HepG2 (cell line): ENCODE data around the gene AMER3. TPM values are rescaled to one million over a fixed set of nuclear protein-coding genes. Genes with fewer than 3 reads are reported as not detected.

Source experiments
- ATAC-seq: fragments of 200-7000 bp; cut with Tn5 transposase; 3 replicates; pipeline ENCODE4 v1.9.1; 2020; ENCODE audit warnings: mild to moderate bottlenecking, moderate library complexity
- BruUV-seq: library from RNA; stranded (reverse); fragments of 400-500 nt; replicated peaks from 2 replicates; lab custom pipeline; 2021; lab: Mats Ljungman, UMichigan
- CTCF ChIA-PET: fragments of 300-600 bp; formaldehyde crosslinking; extraction: SDS; loops from one replicate; lab custom pipeline; 2021; ENCODE audit warnings: low total read pairs, inconsistent platforms, low intra/inter-chr PET ratio; lab: Yijun Ruan, JAX
- POLR2A ChIA-PET: fragments of 350-600 bp; sonication (Branson Sonifier 250); formaldehyde crosslinking; loops from one replicate; lab custom pipeline; 2020; ENCODE audit warnings: antibody characterized with exemption, inconsistent platforms; lab: Yijun Ruan, JAX
- DNase-seq: peaks from one replicate; pipeline ENCODE4 v3.0.0-alpha.2; 2015; ENCODE audit warnings: low spot score
- FAIRE-seq: peaks from 3 replicates; lab custom pipeline; 2011; peaks lifted over from hg19 to GRCh38; lab: Jason Lieb, UNC
- H2AFZ ChIP-seq: one replicate; pipeline ENCODE4 v1.6.1; 2011; ENCODE audit warnings: low read length, inconsistent platforms
- H3K27ac ChIP-seq: fragments of 300-600 bp; 3 replicates; pipeline ENCODE4 v1.8.0; 2011; ENCODE audit warnings: mixed run types, mild to moderate bottlenecking, mixed read lengths, low read length, inconsistent platforms; ENCODE audit not compliant: insufficient read depth; ENCODE audit errors: extremely low read length
- H3K27me3 ChIP-seq, 2 experiments: fragments of 200-600 bp in 1 of 2; 2 replicates in 1 of 2; 3 replicates in 1 of 2; pipeline versions ENCODE4 v1.6.0 to v1.8.0; 2011; ENCODE audit warnings: low read length in 2 of 2, mild to moderate bottlenecking in 2 of 2, moderate library complexity in 2 of 2, inconsistent platforms in 1 of 2; ENCODE audit not compliant: insufficient read depth in 2 of 2, control insufficient read depth in 1 of 2
- H3K36me3 ChIP-seq, 2 experiments: fragments of 200-600 bp in 1 of 2; replicated peaks in 1 of 2; 2 replicates in 1 of 2; 3 replicates in 1 of 2; pipeline versions ENCODE4 v1.5.1 to v1.8.0; 2011; ENCODE audit warnings: low read length in 2 of 2, inconsistent platforms in 1 of 2; ENCODE audit not compliant: insufficient read depth in 2 of 2, control insufficient read depth in 1 of 2
- H3K4me1 ChIP-seq: 2 replicates; pipeline ENCODE4 v1.5.1; 2012; ENCODE audit warnings: low read length, inconsistent platforms; ENCODE audit not compliant: insufficient read depth
- H3K4me2 ChIP-seq: 2 replicates; pipeline ENCODE4 v1.6.0; 2011; ENCODE audit warnings: low read depth, low read length, inconsistent platforms
- H3K4me3 ChIP-seq, 3 experiments: fragments of 200-600 bp in 1 of 3; sonication (generic), shearing (Covaris generic) in 1 of 3; replicated peaks in 1 of 3; 2 replicates each; pipeline ENCODE4 v1.5.1; 2011 to 2016; ENCODE audit warnings: low read length in 3 of 3, inconsistent platforms in 2 of 3, low read depth in 2 of 3, mild to moderate bottlenecking in 2 of 3, control low read depth in 1 of 3, mixed read lengths in 1 of 3; ENCODE audit not compliant: insufficient read depth in 1 of 3
- H3K79me2 ChIP-seq: one replicate; pipeline ENCODE4 v1.6.1; 2011; ENCODE audit warnings: low read length, inconsistent platforms; ENCODE audit not compliant: insufficient read depth
- H3K9ac ChIP-seq: 2 replicates; pipeline ENCODE4 v1.6.0; 2011; ENCODE audit warnings: mild to moderate bottlenecking, low read depth, low read length, inconsistent platforms; ENCODE audit not compliant: insufficient read depth
- H3K9me3 ChIP-seq: 2 replicates; pipeline ENCODE4 v1.5.1; 2012; ENCODE audit warnings: mild to moderate bottlenecking, low read length
- H4K20me1 ChIP-seq: 2 replicates; pipeline ENCODE4 v1.6.0; 2011; ENCODE audit warnings: inconsistent platforms, mild to moderate bottlenecking, low read length, moderate library complexity; ENCODE audit not compliant: insufficient read depth
- POLR2AphosphoS5 ChIP-seq: IDR thresholded peaks from 2 replicates; pipeline ENCODE4 v1.6.1; 2012; ENCODE audit warnings: low read depth, low read length
- ZBTB1 ChIP-seq: sonication (generic); formaldehyde crosslinking; IDR thresholded peaks from 2 replicates; pipeline ENCODE4 v1.4.0; 2020; ENCODE audit warnings: missing genetic modification reagents, borderline replicate concordance
- ZFX ChIP-seq: sonication (generic); formaldehyde crosslinking; IDR thresholded peaks from 2 replicates; pipeline ENCODE4 v1.4.0; 2020; ENCODE audit warnings: mild to moderate bottlenecking, low read depth, missing genetic modification reagents, moderate library complexity
- ZNF224 ChIP-seq: sonication (generic); formaldehyde crosslinking; IDR thresholded peaks from 2 replicates; pipeline ENCODE4 v1.5.0; 2020; ENCODE audit warnings: mild to moderate bottlenecking, missing genetic modification reagents
- ZNF839 ChIP-seq: sonication (generic); formaldehyde crosslinking; IDR thresholded peaks from 2 replicates; pipeline ENCODE4 v1.4.0; 2020; ENCODE audit warnings: missing genetic modification reagents, mild to moderate bottlenecking, borderline replicate concordance
- WGBS: methylation state at CpG from one replicate; pipeline ENCODE4 v1.1.6; 2017; ENCODE audit warnings: low lambda C conversion rate; 5-methylcytosine and 5-hydroxymethylcytosine counted together
- in situ Hi-C: cut with HindIII; loops from 2 replicates; pipeline ENCODE4 v1.10.0; 2017; ENCODE audit warnings: low pct_unique_long_range_greater_than_20kb; ENCODE audit not compliant: extremely low pct_ligation_motif_present
- intact Hi-C: fragments of 100-400 bp; cut with micrococcal nuclease; formaldehyde crosslinking; loops from one replicate; pipeline ENCODE4 v1.10.0; 2022; ENCODE audit not compliant: unreplicated experiment
- polyA plus RNA-seq, 8 experiments: library from polyadenylated mRNA; depleted of rRNA in 3 of 8; stranded (reverse) in 7 of 8; unstranded in 1 of 8; fragments of >200 nt; fragmentation: Illumina TruSeq in 4 of 8; extraction: Trizol in 4 of 8; gene quantifications; 2 replicates each; pipeline versions ENCODE4 v1.2.1 to v1.2.3, GENCODE V29; 2011 to 2016; ENCODE audit warnings: low read depth in 4 of 8, missing spikeins in 1 of 8, mixed read lengths in 1 of 8; ENCODE audit not compliant: insufficient read depth in 1 of 8
- total RNA-seq, 5 experiments: library from RNA; depleted of rRNA; stranded (reverse); fragments of >200 nt; fragmentation: Illumina TruSeq; extraction: Trizol; gene quantifications; 2 replicates each; pipeline ENCODE4 v1.2.3, GENCODE V29; 2016; ENCODE audit warnings: low read depth in 1 of 5
- TF ChIP-seq, protein P1 (sequence below): sonication (generic); formaldehyde crosslinking; IDR thresholded peaks from 2 replicates; pipeline ENCODE4 v1.4.0; 2020; ENCODE audit warnings: missing genetic modification reagents
- TF ChIP-seq, protein P2 (sequence below): IDR thresholded peaks from 2 replicates; pipeline ENCODE4 v1.6.1; 2016; ENCODE audit warnings: low read depth, borderline replicate concordance
- TF ChIP-seq, protein P3 (sequence below): sonication (generic); formaldehyde crosslinking; IDR thresholded peaks from 2 replicates; pipeline ENCODE4 v1.9.0; 2022; ENCODE audit warnings: low read depth, missing genetic modification reagents
- TF ChIP-seq, protein P4 (sequence below): sonication (generic); formaldehyde crosslinking; IDR thresholded peaks from 2 replicates; pipeline ENCODE4 v1.4.0; 2020; ENCODE audit warnings: missing genetic modification reagents, borderline replicate concordance
- TF ChIP-seq, protein P5 (sequence below): sonication (generic); formaldehyde crosslinking; IDR thresholded peaks from 2 replicates; pipeline ENCODE4 v1.4.0; 2020; ENCODE audit warnings: missing genetic modification reagents, borderline replicate concordance
- TF ChIP-seq, protein P6 (sequence below), 2 experiments: sonication (generic) in 1 of 2; formaldehyde crosslinking in 1 of 2; IDR thresholded peaks; 2 replicates each; pipeline versions ENCODE4 v1.4.0 to v1.6.1; 2018 to 2020; ENCODE audit warnings: missing genetic modification reagents in 2 of 2, borderline replicate concordance in 1 of 2, low read depth in 1 of 2, mild to moderate bottlenecking in 1 of 2, missing biosample characterization in 1 of 2

Gene AMER3
- total and polyA plus RNA-seq, 2 of the 13 experiments (the other 11 are each of a cell fraction or from before 2014, with no cell fraction given) = not detected

DNA sequence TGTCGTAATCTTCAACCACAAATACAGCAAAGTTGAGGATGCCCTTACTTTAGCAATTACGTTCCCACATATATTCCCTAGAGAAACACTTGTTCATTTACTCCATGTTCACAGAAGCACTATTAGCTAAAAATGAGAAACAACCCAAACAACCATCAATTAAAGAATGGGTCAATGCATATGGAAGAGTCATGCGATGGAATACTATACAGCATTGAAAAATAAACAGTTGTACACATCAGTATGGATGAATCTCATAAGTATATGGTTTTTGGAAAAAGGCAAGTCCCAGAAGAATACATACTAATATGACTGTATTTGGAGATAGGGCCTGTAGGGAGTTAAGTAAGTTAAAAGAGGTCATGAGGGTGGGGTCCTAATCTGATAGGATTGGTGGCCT lies 20.1 kb upstream of the AMER3 start:
- H4K20me1 ChIP-seq = no peaks in the 10 kb centered on the region
- in situ Hi-C loops = no loop called here
- ATAC-seq (no peak), DNase-seq (no peak), FAIRE-seq (no peak)
- H2AFZ ChIP-seq = no peak overlapping the region
- no peak overlapping the region for H3K4me2 ChIP-seq
- H3K9me3 ChIP-seq = no peaks in the 10 kb centered on the region
- no peak overlapping the region for H3K27ac ChIP-seq
- no peaks in the 10 kb centered on the region for H3K36me3 ChIP-seq
- H3K79me2 ChIP-seq = no peaks in the 10 kb centered on the region
- 44% methylated on average over 3 of the region's 3 CpGs for WGBS
- H3K4me1 ChIP-seq = no peaks in the 10 kb centered on the region
- ChIA-PET POLR2A (no interaction called here), CTCF (no interaction called here)
- H3K4me3 ChIP-seq = no peak overlapping the region
- no peak overlapping the region for H3K9ac ChIP-seq
- intact Hi-C loops = no loop called here
- no TSS peak for BruUV-seq
- peaks cover 0 to 12% of the 10 kb centered on the region in 2 experiments; a peak in 2 of 5 replicates for H3K27me3 ChIP-seq
- TF ChIP-seq, protein P1, sequence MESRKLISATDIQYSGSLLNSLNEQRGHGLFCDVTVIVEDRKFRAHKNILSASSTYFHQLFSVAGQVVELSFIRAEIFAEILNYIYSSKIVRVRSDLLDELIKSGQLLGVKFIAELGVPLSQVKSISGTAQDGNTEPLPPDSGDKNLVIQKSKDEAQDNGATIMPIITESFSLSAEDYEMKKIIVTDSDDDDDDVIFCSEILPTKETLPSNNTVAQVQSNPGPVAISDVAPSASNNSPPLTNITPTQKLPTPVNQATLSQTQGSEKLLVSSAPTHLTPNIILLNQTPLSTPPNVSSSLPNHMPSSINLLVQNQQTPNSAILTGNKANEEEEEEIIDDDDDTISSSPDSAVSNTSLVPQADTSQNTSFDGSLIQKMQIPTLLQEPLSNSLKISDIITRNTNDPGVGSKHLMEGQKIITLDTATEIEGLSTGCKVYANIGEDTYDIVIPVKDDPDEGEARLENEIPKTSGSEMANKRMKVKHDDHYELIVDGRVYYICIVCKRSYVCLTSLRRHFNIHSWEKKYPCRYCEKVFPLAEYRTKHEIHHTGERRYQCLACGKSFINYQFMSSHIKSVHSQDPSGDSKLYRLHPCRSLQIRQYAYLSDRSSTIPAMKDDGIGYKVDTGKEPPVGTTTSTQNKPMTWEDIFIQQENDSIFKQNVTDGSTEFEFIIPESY = no peak
- TF ChIP-seq, protein P2, sequence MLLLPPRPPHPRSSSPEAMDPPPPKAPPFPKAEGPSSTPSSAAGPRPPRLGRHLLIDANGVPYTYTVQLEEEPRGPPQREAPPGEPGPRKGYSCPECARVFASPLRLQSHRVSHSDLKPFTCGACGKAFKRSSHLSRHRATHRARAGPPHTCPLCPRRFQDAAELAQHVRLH (CRISPR knock-in tag) = no peak
- TF ChIP-seq, protein P3, sequence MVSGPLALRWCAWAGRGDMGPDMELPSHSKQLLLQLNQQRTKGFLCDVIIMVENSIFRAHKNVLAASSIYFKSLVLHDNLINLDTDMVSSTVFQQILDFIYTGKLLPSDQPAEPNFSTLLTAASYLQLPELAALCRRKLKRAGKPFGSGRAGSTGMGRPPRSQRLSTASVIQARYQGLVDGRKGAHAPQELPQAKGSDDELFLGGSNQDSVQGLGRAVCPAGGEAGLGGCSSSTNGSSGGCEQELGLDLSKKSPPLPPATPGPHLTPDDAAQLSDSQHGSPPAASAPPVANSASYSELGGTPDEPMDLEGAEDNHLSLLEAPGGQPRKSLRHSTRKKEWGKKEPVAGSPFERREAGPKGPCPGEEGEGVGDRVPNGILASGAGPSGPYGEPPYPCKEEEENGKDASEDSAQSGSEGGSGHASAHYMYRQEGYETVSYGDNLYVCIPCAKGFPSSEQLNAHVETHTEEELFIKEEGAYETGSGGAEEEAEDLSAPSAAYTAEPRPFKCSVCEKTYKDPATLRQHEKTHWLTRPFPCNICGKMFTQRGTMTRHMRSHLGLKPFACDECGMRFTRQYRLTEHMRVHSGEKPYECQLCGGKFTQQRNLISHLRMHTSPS = no peak
- TF ChIP-seq ZNF224 (CRISPR knock-in tag) (no peak), ZNF839 (CRISPR knock-in tag) (no peak), POLR2AphosphoS5 (no peak), ZFX (CRISPR knock-in tag) (no peak), ZBTB1 (CRISPR knock-in tag) (no peak)
- TF ChIP-seq, protein P4, sequence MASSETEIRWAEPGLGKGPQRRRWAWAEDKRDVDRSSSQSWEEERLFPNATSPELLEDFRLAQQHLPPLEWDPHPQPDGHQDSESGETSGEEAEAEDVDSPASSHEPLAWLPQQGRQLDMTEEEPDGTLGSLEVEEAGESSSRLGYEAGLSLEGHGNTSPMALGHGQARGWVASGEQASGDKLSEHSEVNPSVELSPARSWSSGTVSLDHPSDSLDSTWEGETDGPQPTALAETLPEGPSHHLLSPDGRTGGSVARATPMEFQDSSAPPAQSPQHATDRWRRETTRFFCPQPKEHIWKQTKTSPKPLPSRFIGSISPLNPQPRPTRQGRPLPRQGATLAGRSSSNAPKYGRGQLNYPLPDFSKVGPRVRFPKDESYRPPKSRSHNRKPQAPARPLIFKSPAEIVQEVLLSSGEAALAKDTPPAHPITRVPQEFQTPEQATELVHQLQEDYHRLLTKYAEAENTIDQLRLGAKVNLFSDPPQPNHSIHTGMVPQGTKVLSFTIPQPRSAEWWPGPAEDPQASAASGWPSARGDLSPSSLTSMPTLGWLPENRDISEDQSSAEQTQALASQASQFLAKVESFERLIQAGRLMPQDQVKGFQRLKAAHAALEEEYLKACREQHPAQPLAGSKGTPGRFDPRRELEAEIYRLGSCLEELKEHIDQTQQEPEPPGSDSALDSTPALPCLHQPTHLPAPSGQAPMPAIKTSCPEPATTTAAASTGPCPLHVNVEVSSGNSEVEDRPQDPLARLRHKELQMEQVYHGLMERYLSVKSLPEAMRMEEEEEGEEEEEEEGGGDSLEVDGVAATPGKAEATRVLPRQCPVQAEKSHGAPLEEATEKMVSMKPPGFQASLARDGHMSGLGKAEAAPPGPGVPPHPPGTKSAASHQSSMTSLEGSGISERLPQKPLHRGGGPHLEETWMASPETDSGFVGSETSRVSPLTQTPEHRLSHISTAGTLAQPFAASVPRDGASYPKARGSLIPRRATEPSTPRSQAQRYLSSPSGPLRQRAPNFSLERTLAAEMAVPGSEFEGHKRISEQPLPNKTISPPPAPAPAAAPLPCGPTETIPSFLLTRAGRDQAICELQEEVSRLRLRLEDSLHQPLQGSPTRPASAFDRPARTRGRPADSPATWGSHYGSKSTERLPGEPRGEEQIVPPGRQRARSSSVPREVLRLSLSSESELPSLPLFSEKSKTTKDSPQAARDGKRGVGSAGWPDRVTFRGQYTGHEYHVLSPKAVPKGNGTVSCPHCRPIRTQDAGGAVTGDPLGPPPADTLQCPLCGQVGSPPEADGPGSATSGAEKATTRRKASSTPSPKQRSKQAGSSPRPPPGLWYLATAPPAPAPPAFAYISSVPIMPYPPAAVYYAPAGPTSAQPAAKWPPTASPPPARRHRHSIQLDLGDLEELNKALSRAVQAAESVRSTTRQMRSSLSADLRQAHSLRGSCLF (CRISPR knock-in tag) = no peak
- TF ChIP-seq, protein P5, sequence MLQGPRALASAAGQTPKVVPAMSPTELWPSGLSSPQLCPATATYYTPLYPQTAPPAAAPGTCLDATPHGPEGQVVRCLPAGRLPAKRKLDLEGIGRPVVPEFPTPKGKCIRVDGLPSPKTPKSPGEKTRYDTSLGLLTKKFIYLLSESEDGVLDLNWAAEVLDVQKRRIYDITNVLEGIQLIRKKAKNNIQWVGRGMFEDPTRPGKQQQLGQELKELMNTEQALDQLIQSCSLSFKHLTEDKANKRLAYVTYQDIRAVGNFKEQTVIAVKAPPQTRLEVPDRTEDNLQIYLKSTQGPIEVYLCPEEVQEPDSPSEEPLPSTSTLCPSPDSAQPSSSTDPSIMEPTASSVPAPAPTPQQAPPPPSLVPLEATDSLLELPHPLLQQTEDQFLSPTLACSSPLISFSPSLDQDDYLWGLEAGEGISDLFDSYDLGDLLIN (CRISPR knock-in tag) = no peak
- TF ChIP-seq, protein P6, sequence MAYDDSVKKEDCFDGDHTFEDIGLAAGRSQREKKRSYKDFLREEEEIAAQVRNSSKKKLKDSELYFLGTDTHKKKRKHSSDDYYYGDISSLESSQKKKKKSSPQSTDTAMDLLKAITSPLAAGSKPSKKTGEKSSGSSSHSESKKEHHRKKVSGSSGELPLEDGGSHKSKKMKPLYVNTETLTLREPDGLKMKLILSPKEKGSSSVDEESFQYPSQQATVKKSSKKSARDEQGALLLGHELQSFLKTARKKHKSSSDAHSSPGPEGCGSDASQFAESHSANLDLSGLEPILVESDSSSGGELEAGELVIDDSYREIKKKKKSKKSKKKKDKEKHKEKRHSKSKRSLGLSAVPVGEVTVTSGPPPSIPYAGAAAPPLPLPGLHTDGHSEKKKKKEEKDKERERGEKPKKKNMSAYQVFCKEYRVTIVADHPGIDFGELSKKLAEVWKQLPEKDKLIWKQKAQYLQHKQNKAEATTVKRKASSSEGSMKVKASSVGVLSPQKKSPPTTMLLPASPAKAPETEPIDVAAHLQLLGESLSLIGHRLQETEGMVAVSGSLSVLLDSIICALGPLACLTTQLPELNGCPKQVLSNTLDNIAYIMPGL (CRISPR knock-in tag; IDR thresholded peaks at IDR 0.05; ENCODE audit: borderline replicate concordance in 1 of 2, low read depth in 1 of 2) = no peak
